Ishikawa (cell line): Measurements from ENCODE around the gene PPP2R1A.

Experiments used
- CEBPB ChIP-seq: IDR thresholded peaks from 2 replicates; pipeline ENCODE4 v1.6.1; 2012
- CREB1 ChIP-seq: IDR thresholded peaks from 2 replicates; pipeline ENCODE4 v1.6.1; 2012; ENCODE audit warnings: low read depth
- EGR1 ChIP-seq: IDR thresholded peaks from 2 replicates; pipeline ENCODE4 v1.6.1; 2012
- EP300 ChIP-seq: IDR thresholded peaks from 2 replicates; pipeline ENCODE4 v1.6.1; 2012; ENCODE audit warnings: borderline replicate concordance
- FOXM1 ChIP-seq: IDR thresholded peaks from 2 replicates; pipeline ENCODE4 v1.6.1; 2012; ENCODE audit warnings: low read depth, borderline replicate concordance
- NFIC ChIP-seq: IDR thresholded peaks from 2 replicates; pipeline ENCODE4 v1.6.1; 2012
- RAD21 ChIP-seq: IDR thresholded peaks from 2 replicates; pipeline ENCODE4 v1.6.1; 2012; ENCODE audit warnings: low read depth
- TAF1 ChIP-seq: IDR thresholded peaks from 2 replicates; pipeline ENCODE4 v1.6.1; 2012; ENCODE audit warnings: low read depth, mild to moderate bottlenecking
- TCF12 ChIP-seq: IDR thresholded peaks from 2 replicates; pipeline ENCODE4 v1.6.1; 2012; ENCODE audit warnings: low read depth
- TEAD4 ChIP-seq: IDR thresholded peaks from 2 replicates; pipeline ENCODE4 v1.6.1; 2012
- YY1 ChIP-seq: IDR thresholded peaks from 2 replicates; pipeline ENCODE4 v1.6.1; 2012; ENCODE audit warnings: low read depth
- ZBTB7A ChIP-seq: IDR thresholded peaks from 2 replicates; pipeline ENCODE4 v1.6.1; 2012; ENCODE audit warnings: low read depth
- TF ChIP-seq, protein P1 (sequence below): IDR thresholded peaks from 2 replicates; pipeline ENCODE4 v1.6.1; 2012
- TF ChIP-seq, protein P2 (sequence below): IDR thresholded peaks from 2 replicates; pipeline ENCODE4 v1.6.1; 2012; ENCODE audit warnings: low read depth, mild to moderate bottlenecking
- TF ChIP-seq, protein P3 (sequence below): IDR thresholded peaks from 2 replicates; pipeline ENCODE4 v1.6.1; 2012

PPP2R1A gene

DNA sequence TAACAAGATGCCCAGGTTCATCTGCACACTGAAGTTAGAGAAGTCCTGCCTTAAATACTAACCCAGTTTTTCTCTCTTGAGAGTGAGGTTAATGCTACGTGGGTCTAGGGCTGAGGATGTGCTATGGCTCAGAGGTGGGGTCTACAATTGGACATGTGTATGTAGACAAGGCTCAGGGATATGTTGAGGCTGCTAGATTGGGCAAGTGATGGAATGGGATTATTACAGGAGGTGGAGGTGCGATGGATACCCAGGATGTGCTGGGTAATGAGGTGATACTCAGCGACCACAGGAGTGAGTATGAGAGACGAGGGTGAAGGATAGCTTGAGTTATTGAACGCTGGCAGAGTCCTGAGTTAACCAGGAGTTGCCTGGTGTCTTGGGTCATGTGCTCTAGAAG, 38.1 kb downstream of the PPP2R1A start:
- TF ChIP-seq, protein P1, sequence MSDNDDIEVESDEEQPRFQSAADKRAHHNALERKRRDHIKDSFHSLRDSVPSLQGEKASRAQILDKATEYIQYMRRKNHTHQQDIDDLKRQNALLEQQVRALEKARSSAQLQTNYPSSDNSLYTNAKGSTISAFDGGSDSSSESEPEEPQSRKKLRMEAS = no peak
- no peak for TF ChIP-seq YY1
- TF ChIP-seq TEAD4 = no peak

DNA sequence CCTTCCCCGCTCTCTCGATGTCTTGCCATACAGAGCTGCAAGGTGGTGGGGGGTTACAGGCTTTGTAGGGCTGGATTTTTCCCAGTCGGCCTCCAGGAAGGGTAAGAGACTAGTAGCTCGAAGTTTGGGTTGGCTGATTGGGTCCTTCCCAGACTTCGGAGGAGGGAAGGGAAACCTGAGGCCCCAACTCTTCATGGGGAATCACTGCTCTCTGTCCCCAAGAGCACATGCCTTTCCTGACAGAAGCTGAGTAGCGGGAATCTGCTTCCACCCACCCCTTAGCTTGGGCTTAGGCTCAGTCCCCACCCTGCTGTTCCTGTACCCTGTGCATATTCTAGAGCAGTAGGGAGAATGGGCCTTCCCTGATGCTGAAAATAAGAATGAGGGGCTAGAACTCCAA, 39.7 kb downstream of the PPP2R1A start:
- TF ChIP-seq TEAD4 (no peak), EP300 (no peak), NFIC (no peak), FOXM1 (no peak)
- TF ChIP-seq, protein P2, sequence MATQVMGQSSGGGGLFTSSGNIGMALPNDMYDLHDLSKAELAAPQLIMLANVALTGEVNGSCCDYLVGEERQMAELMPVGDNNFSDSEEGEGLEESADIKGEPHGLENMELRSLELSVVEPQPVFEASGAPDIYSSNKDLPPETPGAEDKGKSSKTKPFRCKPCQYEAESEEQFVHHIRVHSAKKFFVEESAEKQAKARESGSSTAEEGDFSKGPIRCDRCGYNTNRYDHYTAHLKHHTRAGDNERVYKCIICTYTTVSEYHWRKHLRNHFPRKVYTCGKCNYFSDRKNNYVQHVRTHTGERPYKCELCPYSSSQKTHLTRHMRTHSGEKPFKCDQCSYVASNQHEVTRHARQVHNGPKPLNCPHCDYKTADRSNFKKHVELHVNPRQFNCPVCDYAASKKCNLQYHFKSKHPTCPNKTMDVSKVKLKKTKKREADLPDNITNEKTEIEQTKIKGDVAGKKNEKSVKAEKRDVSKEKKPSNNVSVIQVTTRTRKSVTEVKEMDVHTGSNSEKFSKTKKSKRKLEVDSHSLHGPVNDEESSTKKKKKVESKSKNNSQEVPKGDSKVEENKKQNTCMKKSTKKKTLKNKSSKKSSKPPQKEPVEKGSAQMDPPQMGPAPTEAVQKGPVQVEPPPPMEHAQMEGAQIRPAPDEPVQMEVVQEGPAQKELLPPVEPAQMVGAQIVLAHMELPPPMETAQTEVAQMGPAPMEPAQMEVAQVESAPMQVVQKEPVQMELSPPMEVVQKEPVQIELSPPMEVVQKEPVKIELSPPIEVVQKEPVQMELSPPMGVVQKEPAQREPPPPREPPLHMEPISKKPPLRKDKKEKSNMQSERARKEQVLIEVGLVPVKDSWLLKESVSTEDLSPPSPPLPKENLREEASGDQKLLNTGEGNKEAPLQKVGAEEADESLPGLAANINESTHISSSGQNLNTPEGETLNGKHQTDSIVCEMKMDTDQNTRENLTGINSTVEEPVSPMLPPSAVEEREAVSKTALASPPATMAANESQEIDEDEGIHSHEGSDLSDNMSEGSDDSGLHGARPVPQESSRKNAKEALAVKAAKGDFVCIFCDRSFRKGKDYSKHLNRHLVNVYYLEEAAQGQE = no peak

DNA sequence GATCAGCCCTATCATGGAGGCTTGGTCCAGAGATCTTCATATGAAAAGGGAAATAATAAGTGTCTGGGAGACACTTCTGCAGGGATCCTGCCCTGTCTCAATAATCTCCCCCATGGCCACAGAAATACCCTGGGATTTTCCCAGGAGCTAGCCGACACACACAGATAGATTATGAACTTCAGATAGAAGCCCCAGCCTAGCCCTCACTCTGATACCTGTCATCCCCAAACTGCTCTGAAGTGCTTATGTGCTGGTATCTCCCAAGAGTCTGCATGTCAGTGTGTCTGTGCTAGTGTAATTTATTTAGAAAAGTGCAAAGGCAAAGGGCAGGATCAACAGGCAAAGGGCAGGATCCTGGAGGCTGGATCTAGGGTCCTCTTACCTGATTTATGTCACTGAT, 40.8 kb downstream of the PPP2R1A start:
- TF ChIP-seq, protein P2 = no peak
- TF ChIP-seq EP300 (no peak), TCF12 (no peak), NFIC (no peak), ZBTB7A (no peak), RAD21 (no peak), EGR1 (no peak), YY1 (no peak), TAF1 (no peak), CREB1 (no peak), FOXM1 (no peak), TEAD4 (no peak), CEBPB (no peak)
- TF ChIP-seq, protein P1 = no peak
- TF ChIP-seq, protein P3, sequence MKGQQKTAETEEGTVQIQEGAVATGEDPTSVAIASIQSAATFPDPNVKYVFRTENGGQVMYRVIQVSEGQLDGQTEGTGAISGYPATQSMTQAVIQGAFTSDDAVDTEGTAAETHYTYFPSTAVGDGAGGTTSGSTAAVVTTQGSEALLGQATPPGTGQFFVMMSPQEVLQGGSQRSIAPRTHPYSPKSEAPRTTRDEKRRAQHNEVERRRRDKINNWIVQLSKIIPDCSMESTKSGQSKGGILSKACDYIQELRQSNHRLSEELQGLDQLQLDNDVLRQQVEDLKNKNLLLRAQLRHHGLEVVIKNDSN = no peak

DNA sequence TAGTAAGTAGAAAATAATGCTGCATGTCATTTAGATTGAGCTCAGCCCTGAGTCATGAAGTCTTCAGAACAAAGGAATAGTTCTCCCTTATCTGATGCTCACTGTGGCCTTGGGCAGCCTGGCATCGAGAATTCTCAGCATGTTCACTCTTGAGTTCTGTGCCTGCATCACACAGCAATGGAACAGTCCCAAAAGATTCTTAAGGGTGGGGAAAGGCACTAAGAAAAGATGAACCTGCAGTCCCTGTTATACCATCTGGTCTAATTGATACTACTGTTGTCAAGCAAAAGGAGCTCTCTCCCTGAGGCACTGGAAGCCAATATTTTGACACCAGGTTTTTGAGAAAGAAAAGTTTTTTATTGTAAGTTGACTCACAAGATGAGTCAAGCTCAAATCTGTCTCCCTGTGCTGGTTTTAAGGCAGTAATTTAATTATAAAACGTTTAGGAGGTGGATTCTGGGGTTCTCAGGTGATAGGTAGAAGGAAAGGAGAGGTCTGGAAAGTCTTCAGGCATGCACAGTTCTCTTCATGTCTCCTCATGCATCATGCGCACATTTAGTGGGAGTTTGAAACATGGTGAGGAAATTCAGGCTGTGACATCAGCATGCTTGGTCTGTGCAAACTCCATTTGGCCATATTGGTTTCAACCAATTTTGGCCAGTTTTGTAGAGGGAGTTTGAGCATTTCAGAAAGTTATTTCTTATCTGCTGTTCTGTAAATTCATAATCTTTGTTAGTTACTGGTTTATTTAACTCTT, 41.5 kb downstream of the PPP2R1A start:
- TF ChIP-seq ZBTB7A (no peak), TCF12 (no peak)
- TF ChIP-seq, protein P2 = no peak

DNA sequence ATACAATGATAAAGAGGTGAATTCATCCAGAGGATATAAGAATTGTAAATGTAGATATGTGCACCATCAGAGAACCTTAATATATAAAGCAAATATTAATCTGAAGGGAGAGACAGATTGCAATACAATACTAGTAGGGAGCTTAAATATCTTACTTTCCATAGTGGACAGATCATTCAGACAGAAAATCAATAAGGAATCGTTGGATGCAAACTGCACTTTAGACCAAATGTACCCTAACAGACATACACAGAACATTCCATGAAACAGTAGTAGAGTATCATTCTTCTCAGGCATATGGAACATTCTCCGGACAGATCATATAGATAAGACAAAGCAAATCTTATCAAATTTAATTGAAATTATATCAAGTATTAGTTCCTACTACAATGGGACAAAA, 44.6 kb downstream of the PPP2R1A start:
- no peak for TF ChIP-seq TAF1

DNA sequence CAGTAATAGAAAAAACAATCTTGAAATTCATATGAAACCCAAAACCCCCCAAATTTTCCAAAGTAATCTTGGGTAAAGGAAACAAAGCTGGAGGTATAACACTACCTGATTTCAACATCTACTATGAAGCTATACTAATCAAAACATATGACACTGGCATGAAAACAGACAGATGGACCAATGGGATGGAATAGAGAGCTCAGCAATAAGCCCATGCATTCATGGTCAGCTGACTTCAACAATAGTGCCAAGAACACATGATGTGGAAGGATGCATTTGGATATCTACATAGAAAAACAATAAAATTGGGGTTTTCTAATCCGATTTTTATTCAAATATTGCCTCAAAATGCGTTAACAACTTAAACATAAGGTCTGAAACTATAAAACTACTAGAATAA, 47.3 kb downstream of the PPP2R1A start:
- no peak for TF ChIP-seq TAF1
- TF ChIP-seq TEAD4 = no peak
- TF ChIP-seq, protein P3 = no peak
- TF ChIP-seq CEBPB = no peak
- TF ChIP-seq EP300 = no peak
- TF ChIP-seq ZBTB7A = no peak
- TF ChIP-seq RAD21 = no peak
- no peak for TF ChIP-seq NFIC
- TF ChIP-seq CREB1 = no peak
- TF ChIP-seq TCF12 = no peak
- TF ChIP-seq, protein P1 = no peak
- no peak for TF ChIP-seq EGR1
- TF ChIP-seq FOXM1 = no peak
- no peak for TF ChIP-seq YY1
- TF ChIP-seq, protein P2 = no peak
